Dedifferentiated amniotic fluid mesenchymal stem cell (primary cell): ENCODE measurements around the gene RARRES2.

Source experiments
- DNase-seq: peaks from one replicate; pipeline ENCODE4 v3.0.0-alpha.2; 2016; ENCODE audit errors: extremely low spot score

RARRES2 gene

GRCh38 chr7:150361807-150362621 lies 20.6 kb upstream of the RARRES2 start:
- no peak for DNase-seq

GRCh38 chr7:150361402-150361801 lies 20.0 kb upstream of the RARRES2 start:
- no peak for DNase-seq

GRCh38 chr7:150360363-150361058 lies 19.1 kb upstream of the RARRES2 start:
- DNase-seq: no peak

- no peak for DNase-seq
Observed at GRCh38 chr7:150359622-150360362, 18.4 kb upstream of the RARRES2 start.

GRCh38 chr7:150358988-150359621 lies 17.7 kb upstream of the RARRES2 start:
- DNase-seq: no peak

- no peak for DNase-seq
Observed at GRCh38 chr7:150358433-150358832, 17.0 kb upstream of the RARRES2 start.

GRCh38 chr7:150357771-150358427 lies 16.5 kb upstream of the RARRES2 start:
- no peak for DNase-seq

GRCh38 chr7:150357270-150357669 lies 15.8 kb upstream of the RARRES2 start:
- no peak for DNase-seq

- DNase-seq: peak; percentile 36
Observed at GRCh38 chr7:150356265-150356897, 15.0 kb upstream of the RARRES2 start.

GRCh38 chr7:150355666-150356059 lies 14.2 kb upstream of the RARRES2 start:
- DNase-seq: no peak

- no peak for DNase-seq
Observed at GRCh38 chr7:150351587-150352194, 10.3 kb upstream of the RARRES2 start.

GRCh38 chr7:150346922-150347321 lies 5.5 kb upstream of the RARRES2 start:
- DNase-seq: no peak

GRCh38 chr7:150345012-150345411 lies 3.6 kb upstream of the RARRES2 start:
- no peak for DNase-seq

GRCh38 chr7:150344299-150344698 lies 2.9 kb upstream of the RARRES2 start:
- DNase-seq: no peak

GRCh38 chr7:150343225-150343624 lies 1.8 kb upstream of the RARRES2 start:
- no peak for DNase-seq

GRCh38 chr7:150342121-150342408 lies 636 bp upstream of the RARRES2 start:
- DNase-seq: no peak

- DNase-seq: no peak
Observed at GRCh38 chr7:150340875-150341262, 560 bp downstream of the RARRES2 start.

GRCh38 chr7:150340024-150340749 lies 1.2 kb downstream of the RARRES2 start:
- no peak for DNase-seq

- DNase-seq: no peak
Observed at GRCh38 chr7:150339409-150339809, 2.0 kb downstream of the RARRES2 start.

GRCh38 chr7:150338166-150338829 lies 3.1 kb downstream of the RARRES2 start:
- no peak for DNase-seq
